Fibroblast of peridontal ligament (primary cell): ENCODE results near the gene CNMD.
"Not testable (repeated sequence)": the region's sequence is repeated elsewhere in the genome, so short reads cannot be mapped to it uniquely, and the experiment has no call there.

Experiments
- DNase-seq: peaks from one replicate; pipeline ENCODE4 v3.0.0-alpha.2; 2010; ENCODE audit errors: extremely low read depth

CNMD gene

GRCh38 chr13:52686376-52686775 is 53.2 kb downstream of the CNMD start:
- DNase-seq: no peak

GRCh38 chr13:52685806-52686205 is 53.8 kb downstream of the CNMD start:
- not testable (repeated sequence) for DNase-seq

GRCh38 chr13:52677823-52678222 is 61.8 kb downstream of the CNMD start:
- no peak for DNase-seq

- DNase-seq: no peak
Measured at GRCh38 chr13:52673465-52673864, 66.2 kb downstream of the CNMD start.

DNA sequence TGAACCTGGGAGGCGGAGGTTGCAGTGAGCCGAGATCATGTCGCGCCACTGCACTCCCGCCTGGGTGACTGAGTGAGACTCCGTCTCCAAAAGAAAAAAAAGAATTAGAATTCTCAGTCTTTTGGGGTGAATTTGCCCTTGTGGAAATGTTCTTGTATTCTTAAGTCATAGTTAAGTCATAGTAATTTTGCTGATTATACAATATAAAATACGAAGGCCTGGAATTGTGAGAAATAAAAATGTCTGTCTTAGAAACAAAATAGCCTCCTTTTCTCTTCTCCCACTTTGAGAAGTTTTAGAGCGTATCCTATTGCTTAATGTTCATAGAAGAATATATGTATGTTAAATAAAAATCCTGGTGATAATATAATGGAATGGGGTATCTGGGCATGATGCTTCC is 68.9 kb downstream of the CNMD start:
- no peak for DNase-seq

DNA sequence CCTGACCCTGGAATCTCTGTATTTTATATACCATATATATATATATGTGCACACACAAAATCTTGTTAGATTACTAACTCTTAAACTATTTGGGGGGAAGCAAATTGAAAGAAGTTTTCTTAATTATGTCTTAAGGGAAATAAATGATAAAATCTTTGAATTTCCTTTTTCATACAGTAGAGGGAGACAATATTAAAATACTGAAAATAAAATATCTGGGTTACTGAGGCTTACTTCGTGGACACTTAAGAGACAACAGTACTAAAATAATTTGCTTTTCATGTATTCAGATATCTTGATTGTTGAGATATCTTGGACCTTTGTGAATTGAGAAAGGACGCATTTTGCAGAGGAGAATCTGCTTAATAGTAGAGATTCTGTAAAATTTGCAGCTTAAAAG is 69.9 kb downstream of the CNMD start:
- DNase-seq: no peak

DNA sequence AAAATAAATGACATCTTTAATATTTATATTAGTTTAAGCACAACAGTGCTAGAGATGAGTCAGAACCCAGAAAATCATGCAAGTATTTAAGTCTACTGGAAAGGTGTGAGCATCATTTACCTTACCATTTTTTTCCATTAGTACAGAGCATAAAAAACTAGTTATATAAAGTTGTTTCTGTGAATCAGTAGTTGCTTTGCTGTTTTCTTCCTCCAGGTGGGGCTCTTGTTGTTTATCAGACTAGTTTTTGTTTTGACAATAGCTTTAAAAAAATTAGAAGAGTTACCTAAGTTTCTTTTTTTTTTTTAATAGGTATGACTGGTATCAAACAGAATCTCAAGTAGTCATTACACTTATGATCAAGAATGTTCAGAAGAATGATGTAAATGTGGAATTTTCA is 74.3 kb downstream of the CNMD start:
- DNase-seq: peak; percentile 38

DNA sequence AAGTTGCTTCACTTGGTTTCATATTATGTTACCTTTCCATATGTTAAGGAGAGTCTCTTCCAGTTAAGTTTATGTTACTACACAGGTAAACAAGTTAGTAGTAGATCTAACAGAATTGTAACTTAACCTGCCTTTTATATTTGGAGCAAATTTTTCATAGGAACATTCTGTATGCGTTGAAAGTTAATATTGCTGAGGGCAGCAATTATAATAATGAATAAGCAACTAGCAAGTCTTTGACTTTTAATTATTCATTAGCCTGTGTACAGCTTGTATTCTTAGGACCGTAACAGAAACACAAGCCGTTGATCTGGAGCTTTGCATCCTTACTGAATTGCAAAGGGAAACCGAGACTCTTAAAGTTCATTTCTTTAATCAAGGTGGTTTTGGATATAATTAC is 75.3 kb downstream of the CNMD start:
- no peak for DNase-seq

DNA sequence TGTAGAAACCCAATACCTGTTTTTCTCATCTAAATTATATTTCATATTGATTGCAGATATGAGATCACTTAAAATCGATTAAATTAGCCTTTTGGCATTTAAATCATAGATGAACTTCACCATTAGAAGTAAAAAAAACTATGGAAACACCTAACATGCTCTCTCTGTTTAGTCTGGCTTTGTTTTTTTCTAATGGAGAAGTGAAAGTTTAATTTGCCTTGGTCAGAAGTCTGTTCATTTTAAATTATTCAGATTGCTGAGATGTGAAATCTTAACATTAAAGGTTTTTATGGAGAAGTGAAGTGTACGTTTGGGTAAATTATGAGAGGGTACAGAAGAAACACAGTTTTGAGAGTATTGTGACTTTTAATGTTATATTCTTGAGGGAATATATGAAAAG is 80.3 kb downstream of the CNMD start:
- no peak for DNase-seq
